DND-41 (cell line): ENCODE results near the gene MAPK8IP1.

Experiments used
- ATAC-seq: fragments of 200-7000 bp; cut with Tn5 transposase; 3 replicates; pipeline ENCODE4 v1.9.1; 2021; ENCODE audit warnings: low read depth; ENCODE audit not compliant: insufficient read depth
- DNase-seq: peaks from one replicate; pipeline ENCODE4 v3.0.0-alpha.2; 2020
- H2AFZ ChIP-seq: 2 replicates; pipeline ENCODE4 v1.6.0; 2012; ENCODE audit warnings: low read depth, low read length
- H3K27ac ChIP-seq: 2 replicates; pipeline ENCODE4 v1.5.1; 2012; ENCODE audit warnings: low read length, inconsistent platforms
- H3K27me3 ChIP-seq: fragments of 200-600 bp; sonication (generic); 2 replicates; pipeline ENCODE4 v1.6.0; 2012; ENCODE audit warnings: low read length, mild to moderate bottlenecking, inconsistent platforms; ENCODE audit not compliant: insufficient read depth, poor library complexity
- H3K36me3 ChIP-seq: 2 replicates; pipeline ENCODE4 v1.5.1; 2012; ENCODE audit warnings: low read length, inconsistent platforms; ENCODE audit not compliant: insufficient read depth
- H3K4me1 ChIP-seq: 2 replicates; pipeline ENCODE4 v1.5.1; 2012; ENCODE audit warnings: mild to moderate bottlenecking, low read length; ENCODE audit not compliant: insufficient read depth
- H3K4me2 ChIP-seq: 2 replicates; pipeline ENCODE4 v1.6.0; 2012; ENCODE audit warnings: mild to moderate bottlenecking, moderate library complexity, low read length, inconsistent platforms; ENCODE audit not compliant: insufficient read depth
- H3K4me3 ChIP-seq, 2 experiments: fragments of 200-600 bp in 1 of 2; shearing (Covaris generic) in 1 of 2; 2 replicates each; pipeline ENCODE4 v1.5.1; 2012 to 2016; ENCODE audit warnings: inconsistent platforms in 2 of 2, low read length in 2 of 2, mild to moderate bottlenecking in 2 of 2, low read depth in 1 of 2, moderate library complexity in 1 of 2
- H3K79me2 ChIP-seq: 2 replicates; pipeline ENCODE4 v1.6.0; 2012; ENCODE audit warnings: low read length, inconsistent platforms; ENCODE audit not compliant: insufficient read depth
- H3K9ac ChIP-seq: 2 replicates; pipeline ENCODE4 v1.6.0; 2012; ENCODE audit warnings: low read depth, mild to moderate bottlenecking, inconsistent platforms, low read length, moderate library complexity
- H3K9me3 ChIP-seq: 2 replicates; pipeline ENCODE4 v1.5.1; 2012; ENCODE audit warnings: low read length, moderate library complexity, mild to moderate bottlenecking, inconsistent platforms; ENCODE audit not compliant: insufficient read depth, severe bottlenecking
- H4K20me1 ChIP-seq: 2 replicates; pipeline ENCODE4 v1.6.0; 2012; ENCODE audit warnings: low read length; ENCODE audit not compliant: insufficient read depth
- EZH2 ChIP-seq: IDR thresholded peaks from 3 replicates; pipeline ENCODE4 v1.6.1; 2012; ENCODE audit warnings: borderline replicate concordance, low read depth, mild to moderate bottlenecking, moderate library complexity, low read length, inconsistent platforms; ENCODE audit not compliant: severe bottlenecking
- TF ChIP-seq, protein P1 (sequence below): IDR thresholded peaks from 2 replicates; pipeline ENCODE4 v1.5.1; 2012; ENCODE audit warnings: borderline replicate concordance, low read length, moderate library complexity, mild to moderate bottlenecking; ENCODE audit not compliant: poor library complexity, severe bottlenecking; ENCODE audit errors: extremely low read depth

The MAPK8IP1 gene

DNA sequence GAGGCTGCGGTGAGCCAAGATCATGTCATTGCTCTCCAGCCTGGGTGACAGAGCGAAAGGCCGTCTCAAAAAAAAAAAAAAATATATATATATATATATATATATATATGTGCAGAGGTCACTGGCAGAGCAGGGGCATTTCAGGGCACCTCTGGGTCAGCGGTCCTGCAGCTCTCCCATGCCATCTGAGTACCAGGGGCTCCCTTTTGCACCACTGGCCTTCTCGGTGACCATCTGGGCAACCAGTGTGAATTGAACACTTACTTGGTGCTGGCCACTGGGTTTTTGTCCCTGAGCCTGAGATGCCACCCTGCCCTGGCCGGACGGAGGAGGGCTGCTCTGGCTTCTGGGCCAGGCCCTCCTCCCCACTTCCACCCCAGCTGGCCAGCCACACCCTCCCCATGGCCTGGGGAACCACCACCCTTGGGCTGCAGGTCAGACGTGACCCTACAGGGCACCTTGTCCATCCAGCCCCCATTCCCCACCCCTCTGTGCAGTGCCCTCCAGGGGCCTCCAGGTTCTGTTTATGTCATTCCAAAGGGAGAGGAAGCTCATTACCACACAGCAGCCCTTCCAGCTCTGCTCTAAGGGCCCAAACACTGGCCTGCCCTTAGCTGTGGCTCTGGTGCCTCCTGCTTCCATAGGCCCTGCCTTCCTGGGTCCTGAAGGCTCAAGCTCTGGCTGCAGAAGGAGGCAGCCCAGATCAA lies 10.3 kb downstream of the MAPK8IP1 start:
- no peak overlapping the region for H3K27ac ChIP-seq
- TF ChIP-seq, protein P1, sequence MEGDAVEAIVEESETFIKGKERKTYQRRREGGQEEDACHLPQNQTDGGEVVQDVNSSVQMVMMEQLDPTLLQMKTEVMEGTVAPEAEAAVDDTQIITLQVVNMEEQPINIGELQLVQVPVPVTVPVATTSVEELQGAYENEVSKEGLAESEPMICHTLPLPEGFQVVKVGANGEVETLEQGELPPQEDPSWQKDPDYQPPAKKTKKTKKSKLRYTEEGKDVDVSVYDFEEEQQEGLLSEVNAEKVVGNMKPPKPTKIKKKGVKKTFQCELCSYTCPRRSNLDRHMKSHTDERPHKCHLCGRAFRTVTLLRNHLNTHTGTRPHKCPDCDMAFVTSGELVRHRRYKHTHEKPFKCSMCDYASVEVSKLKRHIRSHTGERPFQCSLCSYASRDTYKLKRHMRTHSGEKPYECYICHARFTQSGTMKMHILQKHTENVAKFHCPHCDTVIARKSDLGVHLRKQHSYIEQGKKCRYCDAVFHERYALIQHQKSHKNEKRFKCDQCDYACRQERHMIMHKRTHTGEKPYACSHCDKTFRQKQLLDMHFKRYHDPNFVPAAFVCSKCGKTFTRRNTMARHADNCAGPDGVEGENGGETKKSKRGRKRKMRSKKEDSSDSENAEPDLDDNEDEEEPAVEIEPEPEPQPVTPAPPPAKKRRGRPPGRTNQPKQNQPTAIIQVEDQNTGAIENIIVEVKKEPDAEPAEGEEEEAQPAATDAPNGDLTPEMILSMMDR, result no peak
- TF ChIP-seq EZH2, result no peak
- ATAC-seq, result no peak

GRCh38 chr11:45896422-45896984 lies 11.1 kb downstream of the MAPK8IP1 start:
- DNase-seq, result no peak
- H3K36me3 ChIP-seq, result no peaks in the 10 kb centered on the region
- no peak overlapping the region for H3K9ac ChIP-seq
- H3K27me3 ChIP-seq, result no peaks in the 10 kb centered on the region
- H4K20me1 ChIP-seq, result 0 out of 2 replicates have a peak, but pooled peaks cover 5% of the 10 kb centered on the region
- TF ChIP-seq, protein P1, result no peak
- TF ChIP-seq EZH2, result no peak
- H2AFZ ChIP-seq, result no peak overlapping the region
- H3K79me2 ChIP-seq, result no peaks in the 10 kb centered on the region
- ATAC-seq, result 0 out of 3 replicates have a peak, but pooled peaks have one; percentile 4
- no peaks in the 10 kb centered on the region for H3K9me3 ChIP-seq
- H3K27ac ChIP-seq, result no peak overlapping the region
- no peak overlapping the region for H3K4me3 ChIP-seq
- H3K4me1 ChIP-seq, result no peaks in the 10 kb centered on the region
- H3K4me2 ChIP-seq, result no peak overlapping the region

More for the DNA sequence above, 10.3 kb downstream of the MAPK8IP1 start:
- no peak overlapping the region for H3K4me3 ChIP-seq
- no peaks in the 10 kb centered on the region for H3K27me3 ChIP-seq
- H3K9ac ChIP-seq, result no peak overlapping the region
- H2AFZ ChIP-seq, result no peak overlapping the region
- no peak overlapping the region for H3K4me2 ChIP-seq
- DNase-seq, result no peak
- H3K4me1 ChIP-seq, result no peaks in the 10 kb centered on the region
- H3K79me2 ChIP-seq, result no peaks in the 10 kb centered on the region
- peaks cover 5% of the 10 kb centered on the region; the same call in 1 of the 2 replicates for H4K20me1 ChIP-seq
- no peaks in the 10 kb centered on the region for H3K36me3 ChIP-seq
- H3K9me3 ChIP-seq, result no peaks in the 10 kb centered on the region

DNA sequence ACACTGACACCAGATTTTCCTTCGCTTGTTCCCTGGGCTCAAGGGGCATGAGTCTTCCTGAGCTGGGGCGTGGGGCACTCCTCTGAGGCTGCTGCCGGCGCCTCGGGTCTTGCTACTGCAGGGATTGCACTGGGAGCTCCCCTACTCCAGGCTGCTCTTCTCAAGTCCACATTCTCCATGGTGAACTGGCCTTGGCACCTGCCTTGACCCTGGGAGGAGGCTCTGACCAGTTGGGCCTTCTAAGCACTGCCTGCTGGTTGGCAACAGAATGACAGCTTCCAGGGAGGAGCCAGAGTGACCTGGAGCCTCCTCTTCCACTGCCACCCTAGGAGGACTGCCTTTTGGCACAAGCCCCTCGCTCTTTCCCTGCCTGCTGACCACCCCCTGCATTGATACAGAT lies 12.1 kb downstream of the MAPK8IP1 start:
- Histone ChIP-seq H3K4me1 (no peaks in the 10 kb centered on the region), H2AFZ (no peak overlapping the region), H3K36me3 (no peaks in the 10 kb centered on the region), H4K20me1 (peaks cover 5% of the 10 kb centered on the region; the same call in 1 of the 2 replicates), H3K79me2 (no peaks in the 10 kb centered on the region), H3K27me3 (no peaks in the 10 kb centered on the region), H3K9me3 (no peaks in the 10 kb centered on the region), H3K27ac (no peak overlapping the region), H3K9ac (no peak overlapping the region), H3K4me2 (no peak overlapping the region), H3K4me3 (no peak overlapping the region)
- no peak for TF ChIP-seq EZH2
- TF ChIP-seq, protein P1, result no peak
- DNase-seq, result no peak
- ATAC-seq, result no peak
